HepG2 (cell line): Measurements from ENCODE around the gene ARHGEF16.

Source experiments
- ETV6 ChIP-seq: sonication (generic); formaldehyde crosslinking; conservative IDR thresholded peaks from 2 replicates; pipeline ENCODE4 v1.4.0; 2020; ENCODE audit warnings: missing genetic modification reagents
- EZH2 ChIP-seq: conservative IDR thresholded peaks from 2 replicates; pipeline ENCODE4 v1.6.1; 2012; ENCODE audit warnings: mild to moderate bottlenecking, low read depth, low read length, moderate library complexity
- JUNB ChIP-seq: sonication (generic); formaldehyde crosslinking; IDR thresholded peaks from 2 replicates; pipeline ENCODE4 v1.8.0; 2022; ENCODE audit warnings: missing genetic modification reagents, mild to moderate bottlenecking, borderline replicate concordance
- KDM5B ChIP-seq: sonication (generic); formaldehyde crosslinking; IDR thresholded peaks from 2 replicates; pipeline ENCODE4 v1.4.0; 2020; ENCODE audit warnings: missing genetic modification reagents, mild to moderate bottlenecking, borderline replicate concordance
- MAFK ChIP-seq, 2 experiments: IDR thresholded peaks in 1 of 2; conservative IDR thresholded peaks in 1 of 2; 2 replicates each; pipeline ENCODE4 v1.6.1; 2011; ENCODE audit warnings: improper control_type of control experiment in 2 of 2, low read length in 2 of 2
- MZF1 ChIP-seq: sonication (generic); formaldehyde crosslinking; IDR thresholded peaks from 2 replicates; pipeline ENCODE4 v1.8.1; 2023; ENCODE audit warnings: mild to moderate bottlenecking, missing genetic modification reagents, borderline replicate concordance
- PCBP1 ChIP-seq: fragments of 200-400 bp; formaldehyde crosslinking; IDR thresholded peaks from 2 replicates; pipeline ENCODE4 v1.6.1; 2017; ENCODE audit warnings: mild to moderate bottlenecking, low read depth, low read length, borderline replicate concordance
- RFX5 ChIP-seq: IDR thresholded peaks from 2 replicates; pipeline ENCODE4 v1.6.1; 2011; ENCODE audit warnings: low read depth, low read length, improper control_type of control experiment
- RXRA ChIP-seq: sonication (generic); formaldehyde crosslinking; IDR thresholded peaks from 2 replicates; pipeline ENCODE4 v1.5.1; 2020; ENCODE audit warnings: missing genetic modification reagents
- TBL1XR1 ChIP-seq: fragments of 150-350 bp; IDR thresholded peaks from 2 replicates; pipeline ENCODE4 v1.6.1; 2014; ENCODE audit warnings: borderline replicate concordance, low read length; ENCODE audit not compliant: partially characterized antibody
- USF2 ChIP-seq, 2 experiments: sonication (generic) in 1 of 2; formaldehyde crosslinking in 1 of 2; IDR thresholded peaks; 2 replicates each; pipeline versions ENCODE4 v1.5.1 to v1.6.1; 2011 to 2020; ENCODE audit warnings: borderline replicate concordance in 1 of 2, low read depth in 1 of 2, low read length in 1 of 2, mild to moderate bottlenecking in 1 of 2, missing genetic modification reagents in 1 of 2, moderate library complexity in 1 of 2
- ZNF251 ChIP-seq: sonication (generic); formaldehyde crosslinking; IDR thresholded peaks from 2 replicates; pipeline ENCODE4 v1.9.0; 2021; ENCODE audit warnings: mild to moderate bottlenecking, missing genetic modification reagents
- TF ChIP-seq, protein P1 (sequence below): IDR thresholded peaks from 2 replicates; pipeline ENCODE4 v1.6.1; 2016; ENCODE audit warnings: control low read depth
- TF ChIP-seq, protein P2 (sequence below): sonication (generic); formaldehyde crosslinking; IDR thresholded peaks from 2 replicates; pipeline ENCODE4 v1.5.0; 2020; ENCODE audit warnings: mild to moderate bottlenecking, missing genetic modification reagents

DNA sequence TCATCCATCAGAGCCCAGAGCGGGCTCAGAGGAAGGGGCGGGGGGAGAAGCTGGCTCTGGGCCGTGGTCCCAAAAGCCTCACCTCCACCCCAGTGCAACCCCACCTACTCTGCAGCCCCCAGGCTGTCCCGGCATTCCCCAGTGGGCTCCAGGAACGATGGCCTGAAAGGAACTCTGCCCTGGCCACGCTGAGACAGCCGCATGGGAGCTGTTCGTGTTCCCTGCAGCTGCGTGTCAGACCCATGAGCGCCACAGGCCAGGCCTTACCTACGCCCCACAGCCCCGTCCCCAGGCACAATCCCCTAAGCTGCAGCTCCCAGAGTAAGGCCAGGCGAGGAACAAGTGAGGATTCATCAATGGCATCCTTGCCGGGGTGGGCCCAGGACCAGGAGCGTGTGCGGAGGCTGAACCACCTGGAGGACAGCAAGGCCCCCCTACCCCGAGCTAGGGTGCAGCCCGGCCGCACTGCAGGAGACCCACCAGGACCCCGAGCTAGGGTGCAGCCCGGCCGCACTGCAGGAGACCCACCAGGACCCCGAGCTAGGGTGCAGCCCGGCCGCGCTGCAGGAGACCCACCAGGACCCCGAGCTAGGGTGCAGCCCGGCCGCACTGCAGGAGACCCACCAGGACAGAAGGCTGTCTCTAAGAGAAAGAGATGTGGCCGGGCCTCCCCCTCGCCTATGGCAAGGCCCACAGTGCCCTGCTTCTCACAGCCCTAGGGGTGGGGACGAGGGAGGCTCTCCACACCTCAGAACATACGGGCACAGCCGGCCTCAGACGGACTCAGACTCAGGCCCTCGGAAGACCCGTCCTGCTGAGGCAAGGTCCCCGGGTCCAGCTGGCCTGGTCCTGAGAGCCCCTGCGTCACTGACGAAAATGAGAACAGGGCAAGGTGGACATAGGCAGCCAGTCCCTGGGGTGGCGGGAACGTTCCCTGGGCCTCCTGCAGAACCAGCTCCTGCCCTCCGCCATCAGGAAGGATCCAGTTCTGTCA lies 26.5 kb upstream of the ARHGEF16 start:
- TF ChIP-seq RFX5 (no peak), ZNF251 (CRISPR knock-in tag) (no peak), KDM5B (CRISPR knock-in tag) (no peak), ETV6 (CRISPR knock-in tag) (no peak), EZH2 (no peak), JUNB (CRISPR knock-in tag) (no peak), MAFK (conservative IDR thresholded peaks at IDR 0.05 in 1 of 2, IDR thresholded peaks at IDR 0.05 in 1 of 2; ENCODE audit: low read length in 2 of 2) (no peak), TBL1XR1 (no peak), RXRA (CRISPR knock-in tag) (no peak), MZF1 (CRISPR knock-in tag) (no peak), PCBP1 (no peak), USF2 (IDR thresholded peaks at IDR 0.05; ENCODE audit: low read depth, low read length) (no peak), USF2 (CRISPR knock-in tag; IDR thresholded peaks at IDR 0.05; ENCODE audit: borderline replicate concordance) (no peak)
- TF ChIP-seq, protein P1, sequence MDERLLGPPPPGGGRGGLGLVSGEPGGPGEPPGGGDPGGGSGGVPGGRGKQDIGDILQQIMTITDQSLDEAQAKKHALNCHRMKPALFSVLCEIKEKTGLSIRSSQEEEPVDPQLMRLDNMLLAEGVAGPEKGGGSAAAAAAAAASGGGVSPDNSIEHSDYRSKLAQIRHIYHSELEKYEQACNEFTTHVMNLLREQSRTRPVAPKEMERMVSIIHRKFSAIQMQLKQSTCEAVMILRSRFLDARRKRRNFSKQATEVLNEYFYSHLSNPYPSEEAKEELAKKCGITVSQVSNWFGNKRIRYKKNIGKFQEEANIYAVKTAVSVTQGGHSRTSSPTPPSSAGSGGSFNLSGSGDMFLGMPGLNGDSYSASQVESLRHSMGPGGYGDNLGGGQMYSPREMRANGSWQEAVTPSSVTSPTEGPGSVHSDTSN (CRISPR knock-in tag), result no peak
- TF ChIP-seq, protein P2, sequence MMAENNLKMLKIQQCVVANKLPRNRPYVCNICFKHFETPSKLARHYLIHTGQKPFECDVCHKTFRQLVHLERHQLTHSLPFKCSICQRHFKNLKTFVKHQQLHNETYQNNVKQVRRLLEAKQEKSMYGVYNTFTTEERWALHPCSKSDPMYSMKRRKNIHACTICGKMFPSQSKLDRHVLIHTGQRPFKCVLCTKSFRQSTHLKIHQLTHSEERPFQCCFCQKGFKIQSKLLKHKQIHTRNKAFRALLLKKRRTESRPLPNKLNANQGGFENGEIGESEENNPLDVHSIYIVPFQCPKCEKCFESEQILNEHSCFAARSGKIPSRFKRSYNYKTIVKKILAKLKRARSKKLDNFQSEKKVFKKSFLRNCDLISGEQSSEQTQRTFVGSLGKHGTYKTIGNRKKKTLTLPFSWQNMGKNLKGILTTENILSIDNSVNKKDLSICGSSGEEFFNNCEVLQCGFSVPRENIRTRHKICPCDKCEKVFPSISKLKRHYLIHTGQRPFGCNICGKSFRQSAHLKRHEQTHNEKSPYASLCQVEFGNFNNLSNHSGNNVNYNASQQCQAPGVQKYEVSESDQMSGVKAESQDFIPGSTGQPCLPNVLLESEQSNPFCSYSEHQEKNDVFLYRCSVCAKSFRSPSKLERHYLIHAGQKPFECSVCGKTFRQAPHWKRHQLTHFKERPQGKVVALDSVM (CRISPR knock-in tag), result no peak
